SU-DHL-6 (cell line): Measurements from ENCODE around the gene CANX.

Experiments used
- H2AFZ ChIP-seq: fragments of 200-600 bp; sonication (generic); 2 replicates; pipeline ENCODE4 v1.6.1; 2014; ENCODE audit warnings: low read depth, mild to moderate bottlenecking, moderate library complexity, mixed read lengths, antibody characterized with exemption, low read length; ENCODE audit not compliant: severe bottlenecking
- H3F3A ChIP-seq: fragments of 200-600 bp; shearing (Covaris generic); 2 replicates; pipeline ENCODE4 v1.6.0; 2016; ENCODE audit warnings: antibody characterized with exemption, mild to moderate bottlenecking; ENCODE audit not compliant: insufficient read depth
- H3K27ac ChIP-seq: fragments of 200-600 bp; sonication (generic); 2 replicates; pipeline ENCODE4 v1.5.1; 2016; ENCODE audit warnings: low read depth, mild to moderate bottlenecking, low read length, moderate library complexity, mixed read lengths
- H3K27me3 ChIP-seq: fragments of 200-600 bp; sonication (generic), shearing (Covaris generic); 2 replicates; pipeline ENCODE4 v1.6.0; 2014; ENCODE audit warnings: mild to moderate bottlenecking, low read length
- H3K36me3 ChIP-seq: fragments of 200-600 bp; sonication (generic); 2 replicates; pipeline ENCODE4 v1.6.1; 2014; ENCODE audit warnings: mild to moderate bottlenecking, low read length, mixed read lengths
- H3K4me2 ChIP-seq: fragments of 300-600, 200-600 bp; shearing (Covaris generic), sonication (generic); 2 replicates; pipeline ENCODE4 v1.6.0; 2014; ENCODE audit warnings: low read length, low read depth, mild to moderate bottlenecking; ENCODE audit not compliant: poor library complexity, severe bottlenecking
- H3K4me3 ChIP-seq: fragments of 200-600 bp; sonication (generic); 2 replicates; pipeline ENCODE4 v1.5.1; 2014; ENCODE audit warnings: antibody characterized with exemption, low read length, mild to moderate bottlenecking, mixed read lengths; ENCODE audit not compliant: insufficient read depth, poor library complexity, severe bottlenecking
- H3K79me2 ChIP-seq: fragments of 200-600 bp; sonication (generic); 2 replicates; pipeline ENCODE4 v1.6.1; 2014; ENCODE audit warnings: mild to moderate bottlenecking, low read length, moderate library complexity; ENCODE audit not compliant: insufficient read depth
- H3K9ac ChIP-seq: fragments of 200-600 bp; sonication (generic); 2 replicates; pipeline ENCODE4 v1.7.0; 2014; ENCODE audit warnings: mild to moderate bottlenecking, low read length
- H3K9me2 ChIP-seq: fragments of 200-600 bp; sonication (generic); replicated peaks from 2 replicates; pipeline ENCODE4 v1.6.1; 2014; ENCODE audit warnings: low read length; ENCODE audit not compliant: insufficient read depth
- H3K9me3 ChIP-seq: fragments of 200-600 bp; sonication (generic); 2 replicates; pipeline ENCODE4 v1.6.1; 2014; ENCODE audit warnings: low read length, mixed read lengths; ENCODE audit not compliant: insufficient read depth
- H4K20me1 ChIP-seq: fragments of 200-600 bp; sonication (generic); 2 replicates; pipeline ENCODE4 v1.6.1; 2014; ENCODE audit warnings: low read depth, mild to moderate bottlenecking, antibody characterized with exemption, low read length, moderate library complexity, mixed read lengths
- CTCF ChIP-seq: fragments of 200-600 bp; sonication (generic); IDR thresholded peaks from one replicate; pipeline ENCODE4 v1.5.1; 2017; ENCODE audit warnings: antibody characterized with exemption, mild to moderate bottlenecking, low read length, moderate library complexity; ENCODE audit not compliant: insufficient read depth, poor library complexity, severe bottlenecking
- EZH2phosphoT487 ChIP-seq: fragments of 200-600 bp; sonication (generic), shearing (Covaris generic); conservative IDR thresholded peaks from 2 replicates; pipeline ENCODE4 v1.6.1; 2018; ENCODE audit warnings: mild to moderate bottlenecking, antibody characterized with exemption, low read length, moderate library complexity, mixed read lengths

Gene CANX

GRCh38 chr5:179749857-179750508, 51.2 kb downstream of the CANX start:
- H2AFZ ChIP-seq = no peak overlapping the region
- no peaks in the 10 kb centered on the region; the same call in 1 of the 2 replicates for H4K20me1 ChIP-seq
- no peaks in the 10 kb centered on the region for H3K9me3 ChIP-seq
- no peak overlapping the region for H3K4me3 ChIP-seq
- no peak overlapping the region for H3K4me2 ChIP-seq
- no peak for TF ChIP-seq EZH2phosphoT487
- TF ChIP-seq CTCF = no peak
- no peaks in the 10 kb centered on the region for H3K27me3 ChIP-seq
- H3K9me2 ChIP-seq = no peaks in the 10 kb centered on the region
- peaks cover 83% of the 10 kb centered on the region for H3K79me2 ChIP-seq
- no peaks in the 10 kb centered on the region for H3K36me3 ChIP-seq
- no peak overlapping the region for H3K9ac ChIP-seq
- H3K27ac ChIP-seq = no peak overlapping the region
- no peaks in the 10 kb centered on the region for H3F3A ChIP-seq

DNA sequence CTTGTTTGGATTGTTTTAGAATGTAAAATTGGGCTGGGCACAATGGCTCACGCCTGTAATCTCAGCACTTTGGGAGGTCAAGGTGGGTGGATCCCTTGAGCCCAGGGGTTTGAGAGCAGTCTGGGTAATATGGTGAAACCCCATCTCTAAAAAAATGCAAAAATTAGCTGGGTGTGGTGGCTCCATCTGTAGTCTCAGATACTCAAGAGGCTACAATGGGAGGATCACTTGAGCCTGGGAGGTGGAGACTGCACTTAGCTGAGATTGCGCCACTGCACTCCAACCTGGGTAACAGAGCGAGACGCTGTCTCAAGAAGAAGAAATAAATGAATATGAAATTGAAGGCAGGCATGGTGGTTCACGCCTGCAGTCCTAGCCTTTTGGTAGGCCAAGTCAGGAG, 55.2 kb downstream of the CANX start:
- TF ChIP-seq EZH2phosphoT487 = no peak
- TF ChIP-seq CTCF = no peak
- Histone ChIP-seq H3F3A (no peaks in the 10 kb centered on the region), H3K4me3 (no peak overlapping the region), H2AFZ (no peak overlapping the region), H3K79me2 (peaks cover 85% of the 10 kb centered on the region), H3K9me3 (no peaks in the 10 kb centered on the region), H3K4me2 (no peak overlapping the region), H3K27ac (no peak overlapping the region), H4K20me1 (no peaks in the 10 kb centered on the region; the same call in 1 of the 2 replicates), H3K9ac (no peak overlapping the region), H3K27me3 (no peaks in the 10 kb centered on the region), H3K9me2 (no peaks in the 10 kb centered on the region), H3K36me3 (no peaks in the 10 kb centered on the region)

GRCh38 chr5:179755022-179755421, 56.3 kb downstream of the CANX start:
- Histone ChIP-seq H3K9ac (no peak overlapping the region), H3K27me3 (no peaks in the 10 kb centered on the region), H3K27ac (no peak overlapping the region), H3K9me2 (no peaks in the 10 kb centered on the region), H3F3A (no peaks in the 10 kb centered on the region), H3K79me2 (peaks cover 85% of the 10 kb centered on the region), H4K20me1 (no peaks in the 10 kb centered on the region), H3K4me3 (no peak overlapping the region), H3K36me3 (no peaks in the 10 kb centered on the region), H3K4me2 (no peak overlapping the region), H2AFZ (no peak overlapping the region), H3K9me3 (no peaks in the 10 kb centered on the region)
- TF ChIP-seq CTCF (no peak), EZH2phosphoT487 (no peak)
